Measurements from ENCODE around the gene TSACC.

DNA sequence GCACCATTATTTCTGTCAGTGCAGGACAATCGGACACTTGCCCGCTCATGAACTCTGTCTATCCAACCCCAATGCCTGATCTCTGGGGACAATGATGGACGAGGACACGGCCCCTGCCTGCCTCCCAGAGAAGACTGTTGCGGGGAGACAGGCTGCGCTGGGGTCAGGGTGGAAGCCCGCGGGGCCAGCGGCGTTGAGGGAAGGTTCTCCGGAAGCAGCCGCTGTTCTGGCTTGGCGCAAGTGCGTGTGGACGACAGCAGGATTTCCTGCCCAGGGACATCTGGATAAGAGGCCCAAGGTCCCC is 49.5 kb downstream of the TSACC start:
- no peak for TF ChIP-seq EZH2 (IDR thresholded peaks at IDR 0.05)
- no peak for TF ChIP-seq POLR2AphosphoS5 (IDR thresholded peaks at IDR 0.05; ENCODE audit: borderline replicate concordance, low read depth, low read length)
